Measurements from ENCODE around the gene GPR83. TPM values are rescaled to one million over a fixed set of nuclear protein-coding genes. Genes with fewer than 3 reads are reported as not detected.
A peak's percentile ranks its signal among the peaks of the same experiment; 100 is the strongest.

Gene GPR83
- total RNA-seq, 4 donors from 2014 or later: 0.09 to 0.49 (median 0.36) TPM; not detected in 1

GRCh38 chr11:94402355-94402754 is 1.1 kb upstream of the GPR83 start:
- Histone ChIP-seq H3K9me3 (no peaks in the 10 kb centered on the region), H3K27me3 (peaks cover 21 to 29% (median 23%) of the 10 kb centered on the region in 3 donors), H3K4me1 (no peaks in the 10 kb centered on the region), H3K36me3 (no peaks in the 10 kb centered on the region), H3K27ac (no peak overlapping the region), H3K4me3 (no peak overlapping the region)
- DNase-seq (no peak), ATAC-seq (no peak)
- intact Hi-C loops (cut with DNase I; ENCODE audit: low total_unique reads): no loop called here
- in situ Hi-C loops (cut with MboI; ENCODE audit: low sequenced_read_pairs in 4 of 4): loop anchor here in 1 of 4 donors (25.0 kb wide), 1 partner anchor 515 kb away; no protein-coding TSS in a partner anchor
- TF ChIP-seq CTCF (IDR thresholded peaks at IDR 0.05 in 4 of 5, conservative IDR thresholded peaks at IDR 0.05 in 1 of 5) (no peak), POLR2A (IDR thresholded peaks at IDR 0.05) (no peak)

- in situ Hi-C loops (cut with MboI; ENCODE audit: low sequenced_read_pairs in 4 of 4): loop anchor here in 1 of 4 donors (25.0 kb wide), 1 partner anchor 515 kb away; no protein-coding TSS in a partner anchor
- DNase-seq: no peak
- Histone ChIP-seq H3K27ac (no peak overlapping the region), H3K36me3 (no peaks in the 10 kb centered on the region), H3K9me3 (no peaks in the 10 kb centered on the region), H3K4me1 (no peaks in the 10 kb centered on the region), H3K27me3 (peaks cover 21 to 29% (median 23%) of the 10 kb centered on the region in 3 donors), H3K4me3 (peak overlapping the region in 3 of 4 donors; percentile 27 to 43 (median 31))
- TF ChIP-seq CTCF (IDR thresholded peaks at IDR 0.05 in 4 of 5, conservative IDR thresholded peaks at IDR 0.05 in 1 of 5): no peak
- no peak for TF ChIP-seq POLR2A (IDR thresholded peaks at IDR 0.05)
- ATAC-seq: no peak
- intact Hi-C loops (cut with DNase I; ENCODE audit: low total_unique reads): no loop called here
Observed at GRCh38 chr11:94401773-94402265, 600 bp upstream of the GPR83 start.

- DNase-seq: no peak
- Histone ChIP-seq H3K36me3 (no peaks in the 10 kb centered on the region), H3K4me1 (no peaks in the 10 kb centered on the region), H3K27ac (no peak overlapping the region), H3K9me3 (no peaks in the 10 kb centered on the region), H3K27me3 (peaks cover 21 to 29% (median 23%) of the 10 kb centered on the region in 3 donors), H3K4me3 (no peak overlapping the region)
- in situ Hi-C loops (cut with MboI; ENCODE audit: low sequenced_read_pairs in 4 of 4): loop anchor here in 1 of 4 donors (25.0 kb wide), 1 partner anchor 513 kb away; no protein-coding TSS in a partner anchor
- intact Hi-C loops (cut with DNase I; ENCODE audit: low total_unique reads): no loop called here
- TF ChIP-seq CTCF (IDR thresholded peaks at IDR 0.05 in 4 of 5, conservative IDR thresholded peaks at IDR 0.05 in 1 of 5) (no peak), POLR2A (IDR thresholded peaks at IDR 0.05) (no peak)
- no peak for ATAC-seq
Observed at GRCh38 chr11:94400457-94400838, 771 bp downstream of the GPR83 start.

GRCh38 chr11:94400050-94400449 is 1.2 kb downstream of the GPR83 start:
- Histone ChIP-seq H3K27me3 (peaks cover 21 to 29% (median 23%) of the 10 kb centered on the region in 3 donors), H3K36me3 (no peaks in the 10 kb centered on the region), H3K4me3 (no peak overlapping the region), H3K27ac (no peak overlapping the region), H3K9me3 (no peaks in the 10 kb centered on the region), H3K4me1 (no peaks in the 10 kb centered on the region)
- ATAC-seq: no peak
- no peak for DNase-seq
- in situ Hi-C loops (cut with MboI; ENCODE audit: low sequenced_read_pairs in 4 of 4) (loop anchor here in 1 of 4 donors (25.0 kb wide), 1 partner anchor 513 kb away; no protein-coding TSS in a partner anchor), intact Hi-C loops (cut with DNase I; ENCODE audit: low total_unique reads) (no loop called here)
- no peak for TF ChIP-seq POLR2A (IDR thresholded peaks at IDR 0.05)
- no peak for TF ChIP-seq CTCF (IDR thresholded peaks at IDR 0.05 in 4 of 5, conservative IDR thresholded peaks at IDR 0.05 in 1 of 5)

All from gastrocnemius medialis (tissue), 4 donors.